ENCODE measurements around the gene VPS26C.

GRCh38 chr21:37208741-37209225, 58.4 kb downstream of the VPS26C start:
- TF ChIP-seq CTCF (IDR thresholded peaks at IDR 0.05; ENCODE audit: low read depth, low read length, poor library complexity, severe bottlenecking) (no peak), EZH2phosphoT487 (IDR thresholded peaks at IDR 0.05; ENCODE audit: borderline replicate concordance, low read length) (no peak)
